Measurements from ENCODE around the gene PSD2. TPM values are rescaled to one million over a fixed set of nuclear protein-coding genes. Genes with fewer than 3 reads are reported as not detected.

PSD2 gene
- total and polyA plus RNA-seq, 2 of the 13 experiments (the other 11 are each of a cell fraction or from before 2014, with no cell fraction given), result 0.07 TPM; not detected in 1

DNA sequence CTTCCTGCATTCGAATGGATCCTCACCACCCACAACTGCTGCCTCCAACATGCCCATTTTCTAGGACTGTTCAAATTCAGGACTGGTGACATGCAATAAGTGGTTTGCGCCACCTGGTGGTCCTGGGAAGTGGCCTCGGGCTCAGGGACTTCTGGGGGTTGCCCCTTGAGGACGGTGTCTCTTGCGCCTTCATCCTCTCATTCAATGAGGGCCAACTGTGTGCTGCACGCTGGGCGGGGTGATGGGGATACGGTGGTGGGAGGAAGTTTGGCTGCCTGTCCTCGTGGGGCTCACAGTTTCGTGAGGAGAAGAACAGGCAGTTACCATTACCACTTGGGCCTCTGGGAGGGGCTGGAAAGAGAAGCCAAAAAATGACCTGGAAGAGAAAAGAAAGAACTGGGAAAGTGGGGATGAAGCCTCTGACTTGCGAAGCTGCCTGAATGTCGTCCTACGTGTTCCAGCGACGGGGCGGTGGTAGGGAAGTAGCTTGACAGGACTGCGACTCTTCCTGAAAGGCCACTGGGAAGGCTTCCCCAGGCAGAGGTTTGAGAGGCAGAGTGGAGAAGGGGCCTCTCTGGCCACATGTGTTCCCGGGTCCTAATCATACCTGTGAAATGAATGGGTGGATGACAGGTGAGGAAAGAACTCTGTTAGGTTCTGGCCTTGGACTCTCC, 49.0 kb downstream of the PSD2 start (continued):
- TF ChIP-seq GATAD1 (CRISPR knock-in tag; IDR thresholded peaks at IDR 0.05), result no peak
- TF ChIP-seq ZNF629 (CRISPR knock-in tag; conservative IDR thresholded peaks at IDR 0.05), result peak; percentile 86
- no peak for TF ChIP-seq BRCA1 (CRISPR knock-in tag; IDR thresholded peaks at IDR 0.05)
- TF ChIP-seq, protein P1, sequence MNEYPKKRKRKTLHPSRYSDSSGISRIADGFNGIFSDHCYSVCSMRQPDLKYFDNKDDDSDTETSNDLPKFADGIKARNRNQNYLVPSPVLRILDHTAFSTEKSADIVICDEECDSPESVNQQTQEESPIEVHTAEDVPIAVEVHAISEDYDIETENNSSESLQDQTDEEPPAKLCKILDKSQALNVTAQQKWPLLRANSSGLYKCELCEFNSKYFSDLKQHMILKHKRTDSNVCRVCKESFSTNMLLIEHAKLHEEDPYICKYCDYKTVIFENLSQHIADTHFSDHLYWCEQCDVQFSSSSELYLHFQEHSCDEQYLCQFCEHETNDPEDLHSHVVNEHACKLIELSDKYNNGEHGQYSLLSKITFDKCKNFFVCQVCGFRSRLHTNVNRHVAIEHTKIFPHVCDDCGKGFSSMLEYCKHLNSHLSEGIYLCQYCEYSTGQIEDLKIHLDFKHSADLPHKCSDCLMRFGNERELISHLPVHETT (CRISPR knock-in tag; conservative IDR thresholded peaks at IDR 0.05), result no peak
- no peak for TF ChIP-seq ZNF605 (CRISPR knock-in tag; IDR thresholded peaks at IDR 0.05)
- 0 out of 2 replicates have a peak, but pooled peaks have one; percentile 26 for TF ChIP-seq ZNF280B (CRISPR knock-in tag; IDR thresholded peaks at IDR 0.05; ENCODE audit: borderline replicate concordance)
- no peak for TF ChIP-seq RNF219 (CRISPR knock-in tag; IDR thresholded peaks at IDR 0.05)
- TF ChIP-seq KDM6A (CRISPR knock-in tag; IDR thresholded peaks at IDR 0.05; ENCODE audit: low read depth), result no peak
- TF ChIP-seq ZFP36 (IDR thresholded peaks at IDR 0.05; ENCODE audit: borderline replicate concordance, low read depth, low read length, partially characterized antibody), result peak; percentile 11
- no peak for TF ChIP-seq ZBTB38 (CRISPR knock-in tag; IDR thresholded peaks at IDR 0.05)
- TF ChIP-seq MAFF (IDR thresholded peaks at IDR 0.05; ENCODE audit: low read depth, low read length), result no peak
- TF ChIP-seq, protein P2, sequence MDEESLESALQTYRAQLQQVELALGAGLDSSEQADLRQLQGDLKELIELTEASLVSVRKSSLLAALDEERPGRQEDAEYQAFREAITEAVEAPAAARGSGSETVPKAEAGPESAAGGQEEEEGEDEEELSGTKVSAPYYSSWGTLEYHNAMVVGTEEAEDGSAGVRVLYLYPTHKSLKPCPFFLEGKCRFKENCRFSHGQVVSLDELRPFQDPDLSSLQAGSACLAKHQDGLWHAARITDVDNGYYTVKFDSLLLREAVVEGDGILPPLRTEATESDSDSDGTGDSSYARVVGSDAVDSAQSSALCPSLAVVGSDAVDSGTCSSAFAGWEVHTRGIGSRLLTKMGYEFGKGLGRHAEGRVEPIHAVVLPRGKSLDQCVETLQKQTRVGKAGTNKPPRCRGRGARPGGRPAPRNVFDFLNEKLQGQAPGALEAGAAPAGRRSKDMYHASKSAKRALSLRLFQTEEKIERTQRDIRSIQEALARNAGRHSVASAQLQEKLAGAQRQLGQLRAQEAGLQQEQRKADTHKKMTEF (CRISPR knock-in tag; IDR thresholded peaks at IDR 0.05), result no peak
- TF ChIP-seq, protein P3, sequence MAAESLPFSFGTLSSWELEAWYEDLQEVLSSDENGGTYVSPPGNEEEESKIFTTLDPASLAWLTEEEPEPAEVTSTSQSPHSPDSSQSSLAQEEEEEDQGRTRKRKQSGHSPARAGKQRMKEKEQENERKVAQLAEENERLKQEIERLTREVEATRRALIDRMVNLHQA (CRISPR knock-in tag; IDR thresholded peaks at IDR 0.05), result no peak
- no peak for TF ChIP-seq MTF1 (CRISPR knock-in tag; IDR thresholded peaks at IDR 0.05)
- no peak for TF ChIP-seq ZNF329 (CRISPR knock-in tag; IDR thresholded peaks at IDR 0.05; ENCODE audit: low read depth)
- TF ChIP-seq, protein P4, sequence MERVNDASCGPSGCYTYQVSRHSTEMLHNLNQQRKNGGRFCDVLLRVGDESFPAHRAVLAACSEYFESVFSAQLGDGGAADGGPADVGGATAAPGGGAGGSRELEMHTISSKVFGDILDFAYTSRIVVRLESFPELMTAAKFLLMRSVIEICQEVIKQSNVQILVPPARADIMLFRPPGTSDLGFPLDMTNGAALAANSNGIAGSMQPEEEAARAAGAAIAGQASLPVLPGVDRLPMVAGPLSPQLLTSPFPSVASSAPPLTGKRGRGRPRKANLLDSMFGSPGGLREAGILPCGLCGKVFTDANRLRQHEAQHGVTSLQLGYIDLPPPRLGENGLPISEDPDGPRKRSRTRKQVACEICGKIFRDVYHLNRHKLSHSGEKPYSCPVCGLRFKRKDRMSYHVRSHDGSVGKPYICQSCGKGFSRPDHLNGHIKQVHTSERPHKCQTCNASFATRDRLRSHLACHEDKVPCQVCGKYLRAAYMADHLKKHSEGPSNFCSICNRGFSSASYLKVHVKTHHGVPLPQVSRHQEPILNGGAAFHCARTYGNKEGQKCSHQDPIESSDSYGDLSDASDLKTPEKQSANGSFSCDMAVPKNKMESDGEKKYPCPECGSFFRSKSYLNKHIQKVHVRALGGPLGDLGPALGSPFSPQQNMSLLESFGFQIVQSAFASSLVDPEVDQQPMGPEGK (CRISPR knock-in tag; IDR thresholded peaks at IDR 0.05), result peak; percentile 74
- no peak for TF ChIP-seq MTF2 (CRISPR knock-in tag; IDR thresholded peaks at IDR 0.05; ENCODE audit: borderline replicate concordance)
- no peak for TF ChIP-seq PCBP2 (optimal IDR thresholded peaks at IDR 0.05; ENCODE audit: low read depth, low read length, poor library complexity, severe bottlenecking)
- no peak for TF ChIP-seq NKX3-1 (CRISPR knock-in tag; IDR thresholded peaks at IDR 0.05)
- TF ChIP-seq NFYC (CRISPR knock-in tag; IDR thresholded peaks at IDR 0.05), result no peak
- TF ChIP-seq YY1 (IDR thresholded peaks at IDR 0.05; ENCODE audit: insufficient read depth, insufficient replicate concordance, low read depth, low read length), result peak; percentile 44
- TF ChIP-seq TCF7L2 (IDR thresholded peaks at IDR 0.05; ENCODE audit: low read depth, low read length), result no peak

All from HepG2 (cell line).